ENCODE measurements around the gene SMARCA2. TPM values are rescaled to one million over a fixed set of nuclear protein-coding genes. Genes with fewer than 3 reads are reported as not detected.

Gene SMARCA2
- total RNA-seq, 1 donor from 2014 or later: 98.0 TPM

- TF ChIP-seq CTCF (IDR thresholded peaks at IDR 0.05; ENCODE audit: borderline replicate concordance): no peak
- Histone ChIP-seq H3K27me3 (ENCODE audit: low read depth) (no peaks in the 10 kb centered on the region), H3K27ac (replicated peaks) (no peak overlapping the region), H3K4me3 (no peak overlapping the region), H3K9me3 (replicated peaks) (no peaks in the 10 kb centered on the region), H3K36me3 (peaks cover 26% of the 10 kb centered on the region), H3K4me1 (peaks cover 8% of the 10 kb centered on the region)
- intact Hi-C loops (cut with micrococcal nuclease): no loop called here
- DNase-seq: no peak
Measured at GRCh38 chr9:2050236-2050635, 35.1 kb downstream of the SMARCA2 start.

GRCh38 chr9:2053883-2054845 is 39.0 kb downstream of the SMARCA2 start:
- no peak overlapping the region for H3K27ac ChIP-seq (replicated peaks)
- DNase-seq: no peak
- no peak for TF ChIP-seq CTCF (IDR thresholded peaks at IDR 0.05; ENCODE audit: borderline replicate concordance)
- H3K4me3 ChIP-seq: no peak overlapping the region
- H3K27me3 ChIP-seq (ENCODE audit: low read depth): no peaks in the 10 kb centered on the region
- peaks cover 40% of the 10 kb centered on the region for H3K36me3 ChIP-seq
- no peaks in the 10 kb centered on the region for H3K9me3 ChIP-seq (replicated peaks)
- H3K4me1 ChIP-seq: peaks cover 14% of the 10 kb centered on the region
- intact Hi-C loops (cut with micrococcal nuclease): no loop called here

GRCh38 chr9:2055203-2055658 is 40.1 kb downstream of the SMARCA2 start:
- no peak for TF ChIP-seq CTCF (IDR thresholded peaks at IDR 0.05; ENCODE audit: borderline replicate concordance)
- Histone ChIP-seq H3K4me3 (no peak overlapping the region), H3K9me3 (replicated peaks) (no peaks in the 10 kb centered on the region), H3K4me1 (peaks cover 13% of the 10 kb centered on the region), H3K27ac (replicated peaks) (no peak overlapping the region), H3K36me3 (peaks cover 42% of the 10 kb centered on the region), H3K27me3 (ENCODE audit: low read depth) (no peaks in the 10 kb centered on the region)
- no peak for DNase-seq
- intact Hi-C loops (cut with micrococcal nuclease): no loop called here

GRCh38 chr9:2059274-2059929 is 44.3 kb downstream of the SMARCA2 start:
- Histone ChIP-seq H3K9me3 (replicated peaks) (no peaks in the 10 kb centered on the region), H3K27ac (replicated peaks) (no peak overlapping the region), H3K4me1 (peaks cover 7% of the 10 kb centered on the region), H3K36me3 (peaks cover 81% of the 10 kb centered on the region), H3K27me3 (ENCODE audit: low read depth) (no peaks in the 10 kb centered on the region), H3K4me3 (no peak overlapping the region)
- no peak for TF ChIP-seq CTCF (IDR thresholded peaks at IDR 0.05; ENCODE audit: borderline replicate concordance)
- no peak for DNase-seq
- intact Hi-C loops (cut with micrococcal nuclease): no loop called here

- H3K27me3 ChIP-seq (ENCODE audit: low read depth): no peaks in the 10 kb centered on the region
- H3K9me3 ChIP-seq (replicated peaks): no peaks in the 10 kb centered on the region
- H3K4me3 ChIP-seq: no peak overlapping the region
- intact Hi-C loops (cut with micrococcal nuclease): no loop called here
- DNase-seq: peak; percentile 16
- H3K36me3 ChIP-seq: peaks cover 85% of the 10 kb centered on the region
- no peak overlapping the region for H3K27ac ChIP-seq (replicated peaks)
- TF ChIP-seq CTCF (IDR thresholded peaks at IDR 0.05; ENCODE audit: borderline replicate concordance): no peak
- H3K4me1 ChIP-seq: peaks cover 7% of the 10 kb centered on the region
Measured at GRCh38 chr9:2060424-2060823, 45.3 kb downstream of the SMARCA2 start.

Measured in left ventricle myocardium inferior (tissue), 1 donor.